Stimulated activated naive CD8-positive, alpha-beta T cell treated with anti-CD3 and anti-CD28 coated beads, Interleukin-15, amount 100 ng/mL, for 72 hours (primary cell): ENCODE results near the gene VPS4B.

Experiments used
- ATAC-seq: fragments of 150-1000 bp; cut with Tn5 transposase; 2 replicates; pipeline ENCODE4 v1.10.0; 2021; ENCODE audit warnings: mild to moderate bottlenecking, moderate library complexity
- DNase-seq, 2 donors: peaks; one replicate each; pipeline ENCODE4 v3.0.0; 2021 to 2022
- H3K27ac Mint-ChIP-seq, 2 donors: one replicate each; pipeline ENCODE4 v1.8.0; 2022; ENCODE audit warnings: mild to moderate bottlenecking in 2 of 2, mixed read lengths in 2 of 2, moderate library complexity in 2 of 2
- H3K27me3 Mint-ChIP-seq: one replicate; pipeline ENCODE4 v1.8.0; 2022; ENCODE audit warnings: mixed read lengths
- H3K4me1 Mint-ChIP-seq: one replicate; pipeline ENCODE4 v1.8.0; 2022; ENCODE audit warnings: mild to moderate bottlenecking, mixed read lengths
- H3K4me3 Mint-ChIP-seq, 2 donors: one replicate each; pipeline ENCODE4 v1.8.0; 2022; ENCODE audit warnings: mild to moderate bottlenecking in 2 of 2, mixed read lengths in 2 of 2, moderate library complexity in 1 of 2
- H3K9me3 Mint-ChIP-seq, 2 donors: one replicate each; pipeline ENCODE4 v1.8.0; 2022; ENCODE audit warnings: mixed read lengths in 2 of 2

The VPS4B gene

DNA sequence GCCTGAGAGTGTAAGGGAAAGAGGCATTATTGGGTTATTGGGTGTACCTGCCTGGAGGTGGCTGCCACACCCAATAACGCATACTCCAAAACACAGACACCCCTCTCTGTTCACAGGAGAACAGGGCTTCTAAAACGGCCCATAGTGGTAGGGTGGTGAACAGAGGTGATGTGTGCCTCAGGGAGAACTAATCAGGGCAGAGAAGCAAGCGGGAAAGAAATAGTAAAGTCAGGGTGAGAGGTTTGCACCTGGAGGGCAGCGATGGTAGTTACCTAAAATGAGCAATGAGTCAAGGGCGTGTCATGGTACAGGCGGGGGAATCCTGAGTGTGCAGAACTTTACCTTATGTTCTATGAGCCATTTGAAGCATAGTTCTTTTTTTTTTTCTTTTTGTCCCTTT, 21.6 kb upstream of the VPS4B start:
- H3K9me3 Mint-ChIP-seq: no peaks in the 10 kb centered on the region
- no peak for ATAC-seq

GRCh38 chr18:63440881-63441280, 18.6 kb upstream of the VPS4B start:
- Mint-ChIP-seq H3K4me1 (peaks cover 4% of the 10 kb centered on the region), H3K9me3 (no peaks in the 10 kb centered on the region), H3K27me3 (no peaks in the 10 kb centered on the region), H3K27ac (peak overlapping the region in 1 of 2 donors; percentile 69), H3K4me3 (no peak overlapping the region)
- DNase-seq (no peak), ATAC-seq (no peak)

More for the DNA sequence above, 21.6 kb upstream of the VPS4B start:
- peaks cover 4% of the 10 kb centered on the region for H3K4me1 Mint-ChIP-seq
- H3K4me3 Mint-ChIP-seq: no peak overlapping the region
- no peak overlapping the region for H3K27ac Mint-ChIP-seq
- DNase-seq: no peak
- no peaks in the 10 kb centered on the region for H3K27me3 Mint-ChIP-seq

- DNase-seq (no peak), ATAC-seq (no peak)
- Mint-ChIP-seq H3K27me3 (no peaks in the 10 kb centered on the region), H3K27ac (no peak overlapping the region), H3K9me3 (no peaks in the 10 kb centered on the region), H3K4me1 (peaks cover 4% of the 10 kb centered on the region), H3K4me3 (no peak overlapping the region)
Observed at GRCh38 chr18:63440219-63440618, 17.9 kb upstream of the VPS4B start.

DNA sequence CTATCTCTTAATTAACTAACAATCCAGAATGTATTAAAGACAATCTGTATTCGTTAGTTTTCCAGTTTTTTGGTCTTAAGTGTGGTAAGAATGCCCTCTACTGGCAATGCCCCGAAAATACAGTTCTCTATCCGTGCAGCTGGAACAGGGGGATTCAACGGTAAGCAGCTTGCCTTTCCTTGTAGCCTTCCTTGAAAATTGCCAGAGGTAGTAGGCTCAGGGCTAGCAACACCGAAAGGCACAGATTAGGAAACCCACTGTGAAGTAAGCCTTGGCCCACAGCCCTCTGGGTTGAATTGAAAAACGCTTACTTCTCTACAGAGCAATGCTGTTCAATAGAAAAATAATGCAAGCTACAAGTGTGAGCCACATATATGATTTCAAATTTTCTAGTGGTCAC, 17.1 kb upstream of the VPS4B start:
- Mint-ChIP-seq H3K4me3 (no peak overlapping the region), H3K4me1 (peaks cover 4% of the 10 kb centered on the region)
- DNase-seq: peak; percentile 30 to 35

GRCh38 chr18:63438181-63438580, 15.9 kb upstream of the VPS4B start:
- ATAC-seq (no peak), DNase-seq (no peak)
- H3K27me3 Mint-ChIP-seq: peaks cover 11% of the 10 kb centered on the region
- H3K4me3 Mint-ChIP-seq: no peak overlapping the region
- H3K4me1 Mint-ChIP-seq: peaks cover 4% of the 10 kb centered on the region
- no peak overlapping the region for H3K27ac Mint-ChIP-seq
- no peaks in the 10 kb centered on the region for H3K9me3 Mint-ChIP-seq

More for the DNA sequence above, 17.1 kb upstream of the VPS4B start:
- Mint-ChIP-seq H3K27ac (no peak overlapping the region), H3K27me3 (peaks cover under 1% of the 10 kb centered on the region), H3K9me3 (no peaks in the 10 kb centered on the region)
- peak; percentile 48 for ATAC-seq

DNA sequence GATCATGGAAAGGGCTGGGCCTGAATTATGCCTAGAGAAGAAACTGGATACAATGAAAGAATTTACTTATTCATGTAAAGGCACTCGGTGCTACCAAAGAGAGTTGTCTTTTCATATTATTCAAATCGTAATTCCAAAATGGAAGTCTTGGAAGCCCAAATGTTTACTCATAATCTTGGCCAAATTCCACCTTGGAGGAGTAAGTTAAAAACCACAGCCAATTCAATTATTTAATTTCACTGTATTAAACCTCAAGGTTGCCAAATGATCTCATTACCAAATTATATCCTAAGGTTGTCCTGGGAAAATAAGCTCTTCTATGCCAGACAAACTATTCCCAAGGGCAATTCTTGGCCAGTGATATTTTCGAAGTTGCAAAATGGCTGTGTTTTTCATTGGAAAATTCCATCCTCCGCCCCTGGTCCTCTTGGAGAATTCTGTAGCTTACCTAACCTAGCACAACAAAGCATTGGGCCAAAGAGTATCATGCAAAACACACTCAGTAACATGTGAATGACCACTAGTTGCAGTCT, 11.1 kb upstream of the VPS4B start:
- no peak overlapping the region for H3K27ac Mint-ChIP-seq
- H3K9me3 Mint-ChIP-seq: no peaks in the 10 kb centered on the region
- no peak overlapping the region for H3K4me3 Mint-ChIP-seq
- H3K4me1 Mint-ChIP-seq: no peaks in the 10 kb centered on the region
- ATAC-seq (no peak), DNase-seq (no peak)
- peaks cover 33% of the 10 kb centered on the region for H3K27me3 Mint-ChIP-seq

DNA sequence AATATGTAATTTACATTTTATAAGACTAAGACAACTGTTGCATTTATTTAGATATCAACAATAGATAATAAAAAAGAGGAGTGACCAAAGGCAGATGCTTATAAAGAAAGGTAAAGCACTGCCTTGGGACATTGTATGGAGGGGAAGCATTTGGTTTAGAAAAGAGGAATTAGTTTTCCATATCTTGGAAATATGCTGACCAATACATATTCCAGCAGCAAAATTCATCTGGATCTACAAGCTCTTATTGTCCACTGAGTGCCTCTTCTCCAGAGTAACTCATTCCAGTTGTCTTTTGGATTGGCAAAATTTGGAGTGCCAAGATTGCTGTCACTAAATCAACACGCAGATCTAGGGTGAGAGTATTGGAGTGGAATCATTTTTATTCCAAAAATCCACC, 8.9 kb upstream of the VPS4B start:
- Mint-ChIP-seq H3K4me1 (no peaks in the 10 kb centered on the region), H3K9me3 (no peaks in the 10 kb centered on the region), H3K27ac (no peak overlapping the region), H3K27me3 (peaks cover 33% of the 10 kb centered on the region), H3K4me3 (no peak overlapping the region)
- ATAC-seq (no peak), DNase-seq (no peak)

DNA sequence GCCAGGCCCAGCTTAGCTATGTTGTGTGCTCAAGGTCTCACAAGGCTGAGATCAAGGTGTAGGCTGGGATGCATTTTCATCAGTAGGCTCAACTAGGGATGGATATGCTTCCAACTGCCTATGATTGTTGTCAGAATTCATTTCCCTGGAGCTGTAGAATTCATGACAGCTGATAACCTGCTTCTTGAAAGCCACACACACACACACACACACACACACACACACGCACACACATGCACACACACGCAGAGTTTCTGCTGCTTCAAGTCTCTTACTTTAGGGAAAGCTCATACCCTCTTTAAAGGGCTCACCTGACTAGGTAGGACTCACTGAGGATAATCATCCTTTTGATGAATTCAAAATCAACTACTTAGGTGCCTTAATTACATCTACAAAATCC, 8.2 kb upstream of the VPS4B start:
- DNase-seq: no peak
- Mint-ChIP-seq H3K27ac (no peak overlapping the region), H3K4me3 (no peak overlapping the region), H3K9me3 (no peaks in the 10 kb centered on the region), H3K4me1 (no peaks in the 10 kb centered on the region), H3K27me3 (peaks cover 33% of the 10 kb centered on the region)
- no peak for ATAC-seq

DNA sequence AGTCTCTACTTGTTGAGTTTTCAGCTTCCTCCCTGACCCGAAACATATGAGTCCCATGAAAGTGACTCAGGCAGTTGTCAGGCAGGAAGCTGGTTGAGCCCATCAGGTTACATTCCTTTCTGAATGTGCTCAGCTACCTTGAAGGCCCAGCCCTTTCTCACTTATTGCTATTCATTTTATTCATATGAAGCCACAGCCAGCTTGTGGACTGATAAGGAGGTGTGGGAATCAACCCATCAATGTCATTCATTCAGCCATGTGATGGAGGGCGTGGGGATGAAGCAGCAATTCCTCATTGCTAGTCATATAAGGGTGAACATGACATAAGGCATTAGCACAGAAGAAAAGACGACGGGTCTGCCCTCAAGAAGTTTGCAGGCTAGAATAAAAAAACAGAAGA, 5.3 kb upstream of the VPS4B start:
- no peak overlapping the region for H3K27ac Mint-ChIP-seq
- no peak for DNase-seq
- H3K4me1 Mint-ChIP-seq: peaks cover 11% of the 10 kb centered on the region
- no peak for ATAC-seq
- no peaks in the 10 kb centered on the region for H3K9me3 Mint-ChIP-seq
- H3K4me3 Mint-ChIP-seq: no peak overlapping the region
- H3K27me3 Mint-ChIP-seq: peaks cover 22% of the 10 kb centered on the region

DNA sequence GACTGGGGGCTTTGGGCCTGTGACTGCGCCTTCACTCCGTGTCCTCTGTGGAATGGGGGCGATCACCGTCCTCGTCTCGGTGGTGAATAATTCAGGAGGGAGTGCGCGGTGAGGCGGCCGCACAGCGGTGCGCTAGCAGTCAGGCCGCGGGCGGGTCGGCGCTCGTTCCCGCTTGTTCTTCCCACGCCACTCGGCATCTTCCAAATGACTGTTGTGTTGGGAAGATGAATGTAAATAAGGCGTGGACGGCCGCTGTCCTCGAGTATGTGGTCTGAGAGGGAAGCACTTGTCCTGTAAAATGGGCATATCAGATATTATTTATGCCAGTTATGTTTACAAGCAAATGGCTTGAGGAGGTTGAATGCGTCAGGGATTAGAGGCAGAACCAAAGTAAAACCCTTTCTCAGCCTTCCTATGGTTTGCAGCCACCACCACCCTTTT, 608 bp upstream of the VPS4B start:
- Mint-ChIP-seq H3K4me3 (peak overlapping the region; percentile 89 to 90), H3K9me3 (no peaks in the 10 kb centered on the region), H3K27ac (peak overlapping the region; percentile 97 to 99), H3K27me3 (no peaks in the 10 kb centered on the region), H3K4me1 (peaks cover 15% of the 10 kb centered on the region)
- DNase-seq (no peak), ATAC-seq (peak; percentile 63)

GRCh38 chr18:63421514-63421913, 762 bp downstream of the VPS4B start:
- no peaks in the 10 kb centered on the region for H3K27me3 Mint-ChIP-seq
- peak overlapping the region; percentile 97 to 99 for H3K27ac Mint-ChIP-seq
- peak overlapping the region; percentile 89 to 90 for H3K4me3 Mint-ChIP-seq
- peaks cover 15% of the 10 kb centered on the region for H3K4me1 Mint-ChIP-seq
- no peak for ATAC-seq
- no peak for DNase-seq
- no peaks in the 10 kb centered on the region for H3K9me3 Mint-ChIP-seq

DNA sequence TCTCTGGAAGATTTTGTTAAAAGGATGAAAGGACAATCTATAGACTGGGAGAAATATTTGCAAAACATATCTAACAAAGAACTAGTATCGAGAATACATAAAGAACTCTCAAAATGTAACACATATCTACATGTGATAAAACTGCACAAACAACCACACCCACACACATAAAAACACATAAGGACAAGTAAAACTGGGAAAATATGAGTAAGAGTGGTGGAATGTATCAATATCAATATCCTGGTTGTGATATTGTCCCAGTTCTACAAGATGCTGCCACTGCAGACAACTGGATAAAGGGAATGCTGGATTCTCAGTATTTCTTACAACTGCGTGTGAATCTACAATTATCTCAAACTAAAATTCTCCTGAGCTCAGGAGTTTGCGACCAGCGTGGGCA, 9.3 kb downstream of the VPS4B start:
- DNase-seq (no peak), ATAC-seq (no peak)
- Mint-ChIP-seq H3K27me3 (no peaks in the 10 kb centered on the region), H3K4me3 (no peak overlapping the region), H3K27ac (no peak overlapping the region), H3K4me1 (peaks cover 47% of the 10 kb centered on the region), H3K9me3 (no peaks in the 10 kb centered on the region)

GRCh38 chr18:63410792-63411191, 11.5 kb downstream of the VPS4B start:
- Mint-ChIP-seq H3K4me1 (peaks cover 47% of the 10 kb centered on the region), H3K27me3 (no peaks in the 10 kb centered on the region), H3K27ac (peak overlapping the region; percentile 15 to 60), H3K9me3 (no peaks in the 10 kb centered on the region), H3K4me3 (no peak overlapping the region)
- ATAC-seq: peak; percentile 81
- DNase-seq: no peak

DNA sequence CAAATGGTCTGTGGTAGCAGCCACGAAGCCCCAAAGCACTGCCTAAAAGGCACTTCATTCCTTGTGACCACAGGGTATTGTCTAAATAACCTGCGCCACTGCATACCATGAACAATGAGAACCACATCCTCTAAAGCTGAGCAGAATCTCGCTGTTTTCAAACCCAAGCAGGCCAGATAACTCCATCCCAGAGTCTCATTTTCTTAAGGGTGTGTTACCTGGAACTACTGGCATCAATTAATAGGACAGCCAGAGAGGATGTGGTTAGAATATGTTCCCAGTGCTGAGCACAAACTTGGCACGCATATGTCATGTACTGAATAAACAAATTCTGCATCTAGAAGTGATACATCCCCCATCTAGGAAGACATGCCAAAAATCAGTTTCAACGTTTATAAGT, 13.0 kb downstream of the VPS4B start:
- no peak overlapping the region for H3K4me3 Mint-ChIP-seq
- ATAC-seq (peak; percentile 80), DNase-seq (no peak)
- no peak overlapping the region for H3K27ac Mint-ChIP-seq
- no peaks in the 10 kb centered on the region for H3K9me3 Mint-ChIP-seq
- no peaks in the 10 kb centered on the region for H3K27me3 Mint-ChIP-seq
- peaks cover 47% of the 10 kb centered on the region for H3K4me1 Mint-ChIP-seq

DNA sequence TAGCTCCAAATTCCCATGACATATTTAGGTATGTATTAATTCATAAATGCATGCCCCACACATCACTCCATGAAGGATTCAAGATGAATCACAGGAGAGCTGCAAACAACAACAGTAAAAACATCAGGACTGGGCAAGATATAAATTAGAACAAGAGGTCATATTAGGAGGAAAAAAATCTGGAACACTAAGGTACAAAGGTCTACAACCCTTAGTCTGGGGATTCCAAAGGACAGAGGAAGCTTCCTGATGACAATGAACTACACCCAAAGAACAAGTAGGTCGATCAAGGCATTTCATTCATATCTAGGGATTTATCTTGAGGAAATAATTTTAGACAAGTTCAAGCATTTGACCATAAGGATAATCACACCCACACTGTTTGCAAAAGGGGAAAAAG, 14.5 kb downstream of the VPS4B start:
- ATAC-seq (no peak), DNase-seq (no peak)
- Mint-ChIP-seq H3K4me1 (peaks cover 34% of the 10 kb centered on the region), H3K27me3 (no peaks in the 10 kb centered on the region), H3K4me3 (no peak overlapping the region), H3K9me3 (no peaks in the 10 kb centered on the region), H3K27ac (peak overlapping the region in 1 of 2 donors; percentile 68)

DNA sequence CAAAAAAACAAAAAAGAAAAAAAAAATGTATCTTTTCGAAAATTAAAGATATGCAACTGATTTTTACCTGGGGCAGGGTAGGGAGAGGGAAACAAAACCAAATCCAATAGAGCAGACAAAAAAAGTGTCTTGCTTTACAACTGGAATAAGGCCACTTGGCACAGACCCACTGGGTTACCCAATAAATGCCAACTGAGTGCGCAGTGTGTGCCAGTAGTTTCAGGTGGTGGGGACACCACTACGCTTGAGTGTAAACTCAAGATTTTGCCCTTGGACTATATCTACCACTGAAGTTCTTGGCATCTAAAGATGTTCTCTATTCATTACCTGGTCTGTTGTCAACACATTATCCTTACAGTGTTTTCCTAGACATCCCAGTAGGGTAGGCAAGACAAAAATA, 16.3 kb downstream of the VPS4B start:
- ATAC-seq (no peak), DNase-seq (no peak)
- no peak overlapping the region for H3K4me3 Mint-ChIP-seq
- no peaks in the 10 kb centered on the region for H3K9me3 Mint-ChIP-seq
- no peaks in the 10 kb centered on the region for H3K27me3 Mint-ChIP-seq
- peaks cover 29% of the 10 kb centered on the region for H3K4me1 Mint-ChIP-seq
- no peak overlapping the region for H3K27ac Mint-ChIP-seq
